Keratinocyte (primary cell): ENCODE data around the gene CERK. TPM values are rescaled to one million over a fixed set of nuclear protein-coding genes. Genes with fewer than 3 reads are reported as not detected.

ENCODE experiments used
- DNase-seq: peaks from one replicate; pipeline ENCODE4 v3.0.0-alpha.2; 2011; ENCODE audit warnings: low read depth, missing footprints, low spot score
- FAIRE-seq: peaks from 2 replicates; lab custom pipeline; 2011; peaks lifted over from hg19 to GRCh38; lab: Jason Lieb, UNC
- H2AFZ ChIP-seq: 2 replicates; pipeline ENCODE4 v1.6.0; 2012; ENCODE audit warnings: low read length, control low read depth, inconsistent platforms; ENCODE audit not compliant: control insufficient read depth
- H3K27ac ChIP-seq: 2 replicates; pipeline ENCODE4 v1.5.1; 2011; ENCODE audit warnings: low read length; ENCODE audit not compliant: control insufficient read depth, insufficient read depth
- H3K27me3 ChIP-seq: 3 replicates; pipeline ENCODE4 v1.6.0; 2011; ENCODE audit warnings: low read length; ENCODE audit not compliant: control insufficient read depth, insufficient read depth; ENCODE audit errors: extremely low read depth
- H3K36me3 ChIP-seq, 2 experiments: 2 replicates in 1 of 2; 3 replicates in 1 of 2; pipeline ENCODE4 v1.5.1; 2011; ENCODE audit warnings: low read length in 2 of 2, mild to moderate bottlenecking in 1 of 2; ENCODE audit not compliant: control insufficient read depth in 2 of 2, insufficient read depth in 2 of 2; ENCODE audit errors: extremely low read depth in 1 of 2
- H3K4me1 ChIP-seq: 3 replicates; pipeline ENCODE4 v1.5.1; 2011; ENCODE audit warnings: low read length; ENCODE audit not compliant: control insufficient read depth, insufficient read depth; ENCODE audit errors: extremely low read depth
- H3K4me2 ChIP-seq: 3 replicates; pipeline ENCODE4 v1.6.0; 2011; ENCODE audit warnings: low read depth, low read length; ENCODE audit not compliant: control insufficient read depth, insufficient read depth; ENCODE audit errors: extremely low read depth
- H3K4me3 ChIP-seq, 3 experiments: fragments of 200-600 bp in 1 of 3; sonication (generic) in 1 of 3; 2 replicates in 2 of 3; 3 replicates in 1 of 3; pipeline ENCODE4 v1.5.1; 2011 to 2016; ENCODE audit warnings: low read length in 3 of 3, mild to moderate bottlenecking in 3 of 3, control low read depth in 2 of 3, inconsistent platforms in 1 of 3, low read depth in 1 of 3, mixed read lengths in 1 of 3, mixed run types in 1 of 3, moderate library complexity in 1 of 3; ENCODE audit not compliant: control insufficient read depth in 2 of 3, insufficient read depth in 2 of 3; ENCODE audit errors: extremely low read depth in 1 of 3
- H3K79me2 ChIP-seq: 2 replicates; pipeline ENCODE4 v1.6.0; 2012; ENCODE audit warnings: low read length; ENCODE audit not compliant: control insufficient read depth, insufficient read depth
- H3K9ac ChIP-seq: 3 replicates; pipeline ENCODE4 v1.6.0; 2011; ENCODE audit warnings: low read length; ENCODE audit not compliant: control insufficient read depth, insufficient read depth; ENCODE audit errors: extremely low read depth
- H3K9me1 ChIP-seq: 3 replicates; pipeline ENCODE4 v1.6.0; 2011; ENCODE audit warnings: low read length; ENCODE audit not compliant: control insufficient read depth, insufficient read depth; ENCODE audit errors: extremely low read depth
- H3K9me3 ChIP-seq: 2 replicates; pipeline ENCODE4 v1.5.1; 2012; ENCODE audit warnings: low read depth, low read length; ENCODE audit not compliant: control insufficient read depth
- H4K20me1 ChIP-seq: 3 replicates; pipeline ENCODE4 v1.6.0; 2011; ENCODE audit warnings: low read length; ENCODE audit not compliant: control insufficient read depth, insufficient read depth; ENCODE audit errors: extremely low read depth
- CTCF ChIP-seq, 3 experiments: IDR thresholded peaks in 1 of 3; conservative IDR thresholded peaks in 1 of 3; optimal IDR thresholded peaks in 1 of 3; 2 replicates in 2 of 3; 3 replicates in 1 of 3; pipeline versions ENCODE3 to v1.5.1; 2011; ENCODE audit warnings: low read length in 3 of 3, mild to moderate bottlenecking in 3 of 3, moderate library complexity in 2 of 3, control low read depth in 1 of 3, inconsistent platforms in 1 of 3; ENCODE audit not compliant: insufficient read depth in 2 of 3; ENCODE audit errors: extremely low read depth in 1 of 3
- EZH2 ChIP-seq: IDR thresholded peaks from one replicate; pipeline ENCODE4 v1.6.1; 2012; ENCODE audit warnings: inconsistent platforms, mild to moderate bottlenecking, low read length, moderate library complexity
- dilution Hi-C: fragments of 300-500 bp; cut with MboI; formaldehyde crosslinking; loops from one replicate; pipeline ENCODE4 v1.7.0; 2020; ENCODE audit warnings: low sequenced_read_pairs; ENCODE audit not compliant: extremely low pct_ligation_motif_present
- polyA plus RNA-seq, 5 experiments: library from polyadenylated mRNA; depleted of rRNA in 3 of 5; stranded (reverse) in 3 of 5; stranded (forward) in 1 of 5; unstranded in 1 of 5; fragments of >200 nt; gene quantifications; 1 replicate in 1 of 5; 2 replicates in 3 of 5; 3 replicates in 1 of 5; pipeline versions ENCODE4 v1.2.1 to v1.2.3, GENCODE V29; 2011 to 2012; ENCODE audit warnings: missing spikeins in 2 of 5, low read depth in 1 of 5, low replicate concordance in 1 of 5

CERK gene
- polyA plus RNA-seq, 1 donor (not counting 4 experiments of a cell fraction or from before 2014, with no cell fraction given): 11.9 TPM

- H3K4me2 ChIP-seq: no peak overlapping the region
- DNase-seq: no peak
- H3K79me2 ChIP-seq: no peaks in the 10 kb centered on the region
- H3K4me3 ChIP-seq: no peak overlapping the region
- H3K36me3 ChIP-seq: peaks cover 0 to 2% of the 10 kb centered on the region in 2 experiments
- H3K9me3 ChIP-seq: no peaks in the 10 kb centered on the region
- no peaks in the 10 kb centered on the region for H4K20me1 ChIP-seq
- no peaks in the 10 kb centered on the region for H3K9me1 ChIP-seq
- no peak overlapping the region for H3K9ac ChIP-seq
- TF ChIP-seq CTCF (optimal IDR thresholded peaks at IDR 0.05 in 1 of 3, IDR thresholded peaks at IDR 0.05 in 1 of 3, conservative IDR thresholded peaks at IDR 0.05 in 1 of 3; ENCODE audit: extremely low read depth in 1 of 3, insufficient read depth in 2 of 3, low read length in 3 of 3) (no peak), EZH2 (no peak)
- H3K4me1 ChIP-seq: no peaks in the 10 kb centered on the region
- no peaks in the 10 kb centered on the region for H3K27me3 ChIP-seq
- no peak overlapping the region for H2AFZ ChIP-seq
- H3K27ac ChIP-seq: no peak overlapping the region
- FAIRE-seq: no peak
- dilution Hi-C loops: no loop called here
Measured at GRCh38 chr22:46639843-46640242, 98.2 kb downstream of the CERK start.

- H3K79me2 ChIP-seq: no peaks in the 10 kb centered on the region
- no peak overlapping the region for H3K9ac ChIP-seq
- no peak overlapping the region for H2AFZ ChIP-seq
- no peak for DNase-seq
- no peak for FAIRE-seq
- no peaks in the 10 kb centered on the region for H4K20me1 ChIP-seq
- no peak overlapping the region for H3K4me3 ChIP-seq
- dilution Hi-C loops: no loop called here
- TF ChIP-seq EZH2: no peak
- no peak for TF ChIP-seq CTCF (optimal IDR thresholded peaks at IDR 0.05 in 1 of 3, IDR thresholded peaks at IDR 0.05 in 1 of 3, conservative IDR thresholded peaks at IDR 0.05 in 1 of 3; ENCODE audit: extremely low read depth in 1 of 3, insufficient read depth in 2 of 3, low read length in 3 of 3)
- peaks cover 10% of the 10 kb centered on the region for H3K4me1 ChIP-seq
- H3K9me1 ChIP-seq: no peaks in the 10 kb centered on the region
- H3K4me2 ChIP-seq: no peak overlapping the region
- no peak overlapping the region for H3K27ac ChIP-seq
- H3K9me3 ChIP-seq: no peaks in the 10 kb centered on the region
- H3K27me3 ChIP-seq: no peaks in the 10 kb centered on the region
- peaks cover 0 to 2% of the 10 kb centered on the region in 2 experiments for H3K36me3 ChIP-seq
Measured at GRCh38 chr22:46638601-46639431, 99.2 kb downstream of the CERK start.
